ENCODE data around the gene EHF. TPM values are rescaled to one million over a fixed set of nuclear protein-coding genes. Genes with fewer than 3 reads are reported as not detected.

EHF gene
- total and polyA plus RNA-seq, 9 of the 15 experiments (the other 6 are each of a cell fraction or from before 2014, with no cell fraction given) = 0.04 to 0.54 (median 0.37) TPM

DNA sequence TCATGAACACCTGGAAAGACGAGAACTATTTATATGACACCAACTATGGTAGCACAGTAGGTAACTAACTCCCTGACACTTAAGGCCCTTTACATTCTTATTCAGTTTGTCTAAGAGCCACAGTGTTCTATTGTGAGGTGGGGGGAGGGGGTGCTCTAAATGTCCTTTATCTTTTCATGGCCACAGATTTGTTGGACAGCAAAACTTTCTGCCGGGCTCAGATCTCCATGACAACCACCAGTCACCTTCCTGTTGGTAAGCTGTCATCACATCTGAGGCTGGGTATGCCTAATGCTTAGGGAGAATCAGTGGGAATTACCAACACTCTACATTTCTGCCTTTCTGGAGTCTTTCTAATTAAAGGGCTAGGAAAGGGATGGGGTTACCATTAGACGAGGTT, 30.7 kb downstream of the EHF start (continued):
- peak; percentile 64; the same call in 1 of the 2 replicates for TF ChIP-seq SOX6 (IDR thresholded peaks at IDR 0.05)
- TF ChIP-seq, protein P1, sequence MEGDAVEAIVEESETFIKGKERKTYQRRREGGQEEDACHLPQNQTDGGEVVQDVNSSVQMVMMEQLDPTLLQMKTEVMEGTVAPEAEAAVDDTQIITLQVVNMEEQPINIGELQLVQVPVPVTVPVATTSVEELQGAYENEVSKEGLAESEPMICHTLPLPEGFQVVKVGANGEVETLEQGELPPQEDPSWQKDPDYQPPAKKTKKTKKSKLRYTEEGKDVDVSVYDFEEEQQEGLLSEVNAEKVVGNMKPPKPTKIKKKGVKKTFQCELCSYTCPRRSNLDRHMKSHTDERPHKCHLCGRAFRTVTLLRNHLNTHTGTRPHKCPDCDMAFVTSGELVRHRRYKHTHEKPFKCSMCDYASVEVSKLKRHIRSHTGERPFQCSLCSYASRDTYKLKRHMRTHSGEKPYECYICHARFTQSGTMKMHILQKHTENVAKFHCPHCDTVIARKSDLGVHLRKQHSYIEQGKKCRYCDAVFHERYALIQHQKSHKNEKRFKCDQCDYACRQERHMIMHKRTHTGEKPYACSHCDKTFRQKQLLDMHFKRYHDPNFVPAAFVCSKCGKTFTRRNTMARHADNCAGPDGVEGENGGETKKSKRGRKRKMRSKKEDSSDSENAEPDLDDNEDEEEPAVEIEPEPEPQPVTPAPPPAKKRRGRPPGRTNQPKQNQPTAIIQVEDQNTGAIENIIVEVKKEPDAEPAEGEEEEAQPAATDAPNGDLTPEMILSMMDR (IDR thresholded peaks at IDR 0.05 in 2 of 3, conservative IDR thresholded peaks at IDR 0.05 in 1 of 3; ENCODE audit: insufficient read depth in 2 of 3, low read depth in 1 of 3, low read length in 3 of 3) = no peak
- TF ChIP-seq ZNF347 (CRISPR knock-in tag; IDR thresholded peaks at IDR 0.05; ENCODE audit: low read depth) = no peak
- TF ChIP-seq HDAC3 (IDR thresholded peaks at IDR 0.05; ENCODE audit: borderline replicate concordance, partially characterized antibody) = no peak
- TF ChIP-seq KAT2B (IDR thresholded peaks at IDR 0.05; ENCODE audit: low read depth, low read length) = no peak
- TF ChIP-seq ZFP36 (IDR thresholded peaks at IDR 0.05; ENCODE audit: low read depth, low read length, partially characterized antibody) = no peak
- TF ChIP-seq, protein P2, sequence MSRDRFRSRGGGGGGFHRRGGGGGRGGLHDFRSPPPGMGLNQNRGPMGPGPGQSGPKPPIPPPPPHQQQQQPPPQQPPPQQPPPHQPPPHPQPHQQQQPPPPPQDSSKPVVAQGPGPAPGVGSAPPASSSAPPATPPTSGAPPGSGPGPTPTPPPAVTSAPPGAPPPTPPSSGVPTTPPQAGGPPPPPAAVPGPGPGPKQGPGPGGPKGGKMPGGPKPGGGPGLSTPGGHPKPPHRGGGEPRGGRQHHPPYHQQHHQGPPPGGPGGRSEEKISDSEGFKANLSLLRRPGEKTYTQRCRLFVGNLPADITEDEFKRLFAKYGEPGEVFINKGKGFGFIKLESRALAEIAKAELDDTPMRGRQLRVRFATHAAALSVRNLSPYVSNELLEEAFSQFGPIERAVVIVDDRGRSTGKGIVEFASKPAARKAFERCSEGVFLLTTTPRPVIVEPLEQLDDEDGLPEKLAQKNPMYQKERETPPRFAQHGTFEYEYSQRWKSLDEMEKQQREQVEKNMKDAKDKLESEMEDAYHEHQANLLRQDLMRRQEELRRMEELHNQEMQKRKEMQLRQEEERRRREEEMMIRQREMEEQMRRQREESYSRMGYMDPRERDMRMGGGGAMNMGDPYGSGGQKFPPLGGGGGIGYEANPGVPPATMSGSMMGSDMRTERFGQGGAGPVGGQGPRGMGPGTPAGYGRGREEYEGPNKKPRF (IDR thresholded peaks at IDR 0.05; ENCODE audit: low read depth, low read length) = no peak
- TF ChIP-seq, protein P3, sequence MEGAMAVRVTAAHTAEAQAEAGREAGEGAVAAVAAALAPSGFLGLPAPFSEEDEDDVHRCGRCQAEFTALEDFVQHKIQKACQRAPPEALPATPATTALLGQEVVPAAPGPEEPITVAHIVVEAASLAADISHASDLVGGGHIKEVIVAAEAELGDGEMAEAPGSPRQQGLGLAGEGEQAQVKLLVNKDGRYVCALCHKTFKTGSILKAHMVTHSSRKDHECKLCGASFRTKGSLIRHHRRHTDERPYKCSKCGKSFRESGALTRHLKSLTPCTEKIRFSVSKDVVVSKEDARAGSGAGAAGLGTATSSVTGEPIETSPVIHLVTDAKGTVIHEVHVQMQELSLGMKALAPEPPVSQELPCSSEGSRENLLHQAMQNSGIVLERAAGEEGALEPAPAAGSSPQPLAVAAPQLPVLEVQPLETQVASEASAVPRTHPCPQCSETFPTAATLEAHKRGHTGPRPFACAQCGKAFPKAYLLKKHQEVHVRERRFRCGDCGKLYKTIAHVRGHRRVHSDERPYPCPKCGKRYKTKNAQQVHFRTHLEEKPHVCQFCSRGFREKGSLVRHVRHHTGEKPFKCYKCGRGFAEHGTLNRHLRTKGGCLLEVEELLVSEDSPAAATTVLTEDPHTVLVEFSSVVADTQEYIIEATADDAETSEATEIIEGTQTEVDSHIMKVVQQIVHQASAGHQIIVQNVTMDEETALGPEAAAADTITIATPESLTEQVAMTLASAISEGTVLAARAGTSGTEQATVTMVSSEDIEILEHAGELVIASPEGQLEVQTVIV (CRISPR knock-in tag; IDR thresholded peaks at IDR 0.05; ENCODE audit: borderline replicate concordance) = no peak
- TF ChIP-seq, protein P4, sequence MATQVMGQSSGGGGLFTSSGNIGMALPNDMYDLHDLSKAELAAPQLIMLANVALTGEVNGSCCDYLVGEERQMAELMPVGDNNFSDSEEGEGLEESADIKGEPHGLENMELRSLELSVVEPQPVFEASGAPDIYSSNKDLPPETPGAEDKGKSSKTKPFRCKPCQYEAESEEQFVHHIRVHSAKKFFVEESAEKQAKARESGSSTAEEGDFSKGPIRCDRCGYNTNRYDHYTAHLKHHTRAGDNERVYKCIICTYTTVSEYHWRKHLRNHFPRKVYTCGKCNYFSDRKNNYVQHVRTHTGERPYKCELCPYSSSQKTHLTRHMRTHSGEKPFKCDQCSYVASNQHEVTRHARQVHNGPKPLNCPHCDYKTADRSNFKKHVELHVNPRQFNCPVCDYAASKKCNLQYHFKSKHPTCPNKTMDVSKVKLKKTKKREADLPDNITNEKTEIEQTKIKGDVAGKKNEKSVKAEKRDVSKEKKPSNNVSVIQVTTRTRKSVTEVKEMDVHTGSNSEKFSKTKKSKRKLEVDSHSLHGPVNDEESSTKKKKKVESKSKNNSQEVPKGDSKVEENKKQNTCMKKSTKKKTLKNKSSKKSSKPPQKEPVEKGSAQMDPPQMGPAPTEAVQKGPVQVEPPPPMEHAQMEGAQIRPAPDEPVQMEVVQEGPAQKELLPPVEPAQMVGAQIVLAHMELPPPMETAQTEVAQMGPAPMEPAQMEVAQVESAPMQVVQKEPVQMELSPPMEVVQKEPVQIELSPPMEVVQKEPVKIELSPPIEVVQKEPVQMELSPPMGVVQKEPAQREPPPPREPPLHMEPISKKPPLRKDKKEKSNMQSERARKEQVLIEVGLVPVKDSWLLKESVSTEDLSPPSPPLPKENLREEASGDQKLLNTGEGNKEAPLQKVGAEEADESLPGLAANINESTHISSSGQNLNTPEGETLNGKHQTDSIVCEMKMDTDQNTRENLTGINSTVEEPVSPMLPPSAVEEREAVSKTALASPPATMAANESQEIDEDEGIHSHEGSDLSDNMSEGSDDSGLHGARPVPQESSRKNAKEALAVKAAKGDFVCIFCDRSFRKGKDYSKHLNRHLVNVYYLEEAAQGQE (IDR thresholded peaks at IDR 0.05; ENCODE audit: borderline replicate concordance) = peak; percentile 22; the same call in 1 of the 2 replicates
- TF ChIP-seq, protein P4 (CRISPR knock-in tag; IDR thresholded peaks at IDR 0.05; ENCODE audit: low read depth) = no peak
- TF ChIP-seq GABPB1 (CRISPR knock-in tag; IDR thresholded peaks at IDR 0.05) = no peak
- TF ChIP-seq TBL1XR1 (IDR thresholded peaks at IDR 0.05; ENCODE audit: low read length in 2 of 2) = no peak
- TF ChIP-seq NEUROD1 (IDR thresholded peaks at IDR 0.05; ENCODE audit: borderline replicate concordance, low read depth, low read length, partially characterized antibody) = peak; percentile 47

Data from K562 (cell line).